OCI-LY7 (cell line): Measurements from ENCODE around the gene CD247.

Experiments
- CTCF ChIP-seq: fragments of 200-600 bp; sonication (generic); conservative IDR thresholded peaks from 2 replicates; pipeline ENCODE4 v1.5.1; 2014; ENCODE audit warnings: mild to moderate bottlenecking, antibody characterized with exemption, low read length, moderate library complexity, mixed read lengths
- EZH2phosphoT487 ChIP-seq: fragments of 200-600 bp; sonication (generic); IDR thresholded peaks from 2 replicates; pipeline ENCODE4 v1.6.1; 2018; ENCODE audit warnings: low read depth, borderline replicate concordance, mild to moderate bottlenecking, mixed run types, antibody characterized with exemption, low read length, moderate library complexity, mixed read lengths

GRCh38 chr1:167408355-167408754 is 110.0 kb downstream of the CD247 start:
- TF ChIP-seq CTCF (no peak), EZH2phosphoT487 (no peak)
